ENCODE results near the gene PCSK5. TPM values are rescaled to one million over a fixed set of nuclear protein-coding genes. Genes with fewer than 3 reads are reported as not detected.

The PCSK5 gene
- total RNA-seq, 2 donors from 2014 or later, result 2.5 to 3.5 TPM

GRCh38 chr9:76027861-76028260, 137.4 kb downstream of the PCSK5 start:
- Mint-ChIP-seq H3K4me3 (no peak overlapping the region), H3K4me1 (peaks cover 10% of the 10 kb centered on the region), H3K9me3 (no peaks in the 10 kb centered on the region), H3K36me3 (ENCODE audit: low read depth) (no peaks in the 10 kb centered on the region), H3K27ac (no peak overlapping the region), H3K27me3 (ENCODE audit: insufficient read depth) (peaks cover 8% of the 10 kb centered on the region)
- H3K9me3 ChIP-seq (ENCODE audit: control insufficient read depth, low read length), result peaks cover 4% of the 10 kb centered on the region
- no peak for TF ChIP-seq CTCF (conservative IDR thresholded peaks at IDR 0.05)
- no peaks in the 10 kb centered on the region for H3K4me1 ChIP-seq (ENCODE audit: control insufficient read depth, insufficient read depth, low read length)
- H3K36me3 ChIP-seq (ENCODE audit: control insufficient read depth, insufficient read depth, low read length), result no peaks in the 10 kb centered on the region
- H3K27me3 ChIP-seq (ENCODE audit: control insufficient read depth, insufficient read depth, low read length, poor library complexity, severe bottlenecking), result no peaks in the 10 kb centered on the region
- H3K9ac ChIP-seq (ENCODE audit: extremely low read depth, low read length, poor library complexity, severe bottlenecking), result no peak overlapping the region
- DNase-seq, result no peak
- H3K27ac ChIP-seq (ENCODE audit: low read depth, low read length), result no peak overlapping the region
- 93 to 100% methylated on average over 2 of the region's 2 CpGs for WGBS, 2 experiments (ENCODE audit: insufficient coverage in 1 of 2, insufficient read length in 1 of 2)
- no peak overlapping the region for H3K4me3 ChIP-seq (ENCODE audit: low read length)

GRCh38 chr9:76032038-76032796, 141.7 kb downstream of the PCSK5 start:
- no peak for TF ChIP-seq CTCF (conservative IDR thresholded peaks at IDR 0.05)
- Histone ChIP-seq H3K4me3 (ENCODE audit: low read length) (no peak overlapping the region), H3K9ac (ENCODE audit: extremely low read depth, low read length, poor library complexity, severe bottlenecking) (no peak overlapping the region), H3K4me1 (ENCODE audit: control insufficient read depth, insufficient read depth, low read length) (no peaks in the 10 kb centered on the region), H3K36me3 (ENCODE audit: control insufficient read depth, insufficient read depth, low read length) (no peaks in the 10 kb centered on the region), H3K27me3 (ENCODE audit: control insufficient read depth, insufficient read depth, low read length, poor library complexity, severe bottlenecking) (no peaks in the 10 kb centered on the region), H3K9me3 (ENCODE audit: control insufficient read depth, low read length) (peaks cover 4% of the 10 kb centered on the region), H3K27ac (ENCODE audit: low read depth, low read length) (no peak overlapping the region)
- Mint-ChIP-seq H3K36me3 (ENCODE audit: low read depth) (no peaks in the 10 kb centered on the region), H3K27ac (no peak overlapping the region), H3K4me3 (no peak overlapping the region), H3K4me1 (peaks cover 5% of the 10 kb centered on the region), H3K9me3 (no peaks in the 10 kb centered on the region), H3K27me3 (ENCODE audit: insufficient read depth) (peaks cover 2% of the 10 kb centered on the region)
- no peak for DNase-seq
- 82 to 91% methylated on average over 6 of the region's 6 CpGs for WGBS, 2 experiments (ENCODE audit: insufficient coverage in 1 of 2, insufficient read length in 1 of 2)

GRCh38 chr9:76032797-76033373, 142.4 kb downstream of the PCSK5 start:
- H3K36me3 ChIP-seq (ENCODE audit: control insufficient read depth, insufficient read depth, low read length), result no peaks in the 10 kb centered on the region
- TF ChIP-seq CTCF (conservative IDR thresholded peaks at IDR 0.05), result no peak
- no peak overlapping the region for H3K9ac ChIP-seq (ENCODE audit: extremely low read depth, low read length, poor library complexity, severe bottlenecking)
- H3K4me3 ChIP-seq (ENCODE audit: low read length), result no peak overlapping the region
- peaks cover 4% of the 10 kb centered on the region for H3K9me3 ChIP-seq (ENCODE audit: control insufficient read depth, low read length)
- no peak overlapping the region for H3K27ac Mint-ChIP-seq
- H3K36me3 Mint-ChIP-seq (ENCODE audit: low read depth), result no peaks in the 10 kb centered on the region
- H3K27me3 Mint-ChIP-seq (ENCODE audit: insufficient read depth), result peaks cover 2% of the 10 kb centered on the region
- no peak overlapping the region for H3K27ac ChIP-seq (ENCODE audit: low read depth, low read length)
- H3K27me3 ChIP-seq (ENCODE audit: control insufficient read depth, insufficient read depth, low read length, poor library complexity, severe bottlenecking), result no peaks in the 10 kb centered on the region
- peaks cover 11% of the 10 kb centered on the region for H3K4me1 Mint-ChIP-seq
- no peaks in the 10 kb centered on the region for H3K4me1 ChIP-seq (ENCODE audit: control insufficient read depth, insufficient read depth, low read length)
- no peak overlapping the region for H3K4me3 Mint-ChIP-seq
- WGBS, 2 experiments (ENCODE audit: insufficient coverage in 1 of 2, insufficient read length in 1 of 2), result 88% methylated on average over 5 of the region's 6 CpGs; no CpG with 5 or more reads in 1 of the 2 experiments
- DNase-seq, result no peak
- H3K9me3 Mint-ChIP-seq, result no peaks in the 10 kb centered on the region

Measured in endodermal cell (in vitro differentiated cells).